NCI-H460 (cell line): Measurements from ENCODE around the gene MEAK7. TPM values are rescaled to one million over a fixed set of nuclear protein-coding genes. Genes with fewer than 3 reads are reported as not detected.
A peak's percentile ranks its signal among the peaks of the same experiment; 100 is the strongest.

ENCODE experiments used
- DNase-seq: peaks from one replicate; pipeline ENCODE4 v3.0.0-alpha.2; 2016; ENCODE audit warnings: low read depth; ENCODE audit errors: extremely low read depth
- total RNA-seq: library from RNA; depleted of rRNA; stranded (reverse); fragments of >200 nt; shearing (Covaris generic); gene quantifications from 2 replicates; pipeline ENCODE4 v1.2.3, GENCODE V29; 2014

MEAK7 gene
- total RNA-seq, 1 experiment from 2014 or later, result 9.5 TPM

DNA sequence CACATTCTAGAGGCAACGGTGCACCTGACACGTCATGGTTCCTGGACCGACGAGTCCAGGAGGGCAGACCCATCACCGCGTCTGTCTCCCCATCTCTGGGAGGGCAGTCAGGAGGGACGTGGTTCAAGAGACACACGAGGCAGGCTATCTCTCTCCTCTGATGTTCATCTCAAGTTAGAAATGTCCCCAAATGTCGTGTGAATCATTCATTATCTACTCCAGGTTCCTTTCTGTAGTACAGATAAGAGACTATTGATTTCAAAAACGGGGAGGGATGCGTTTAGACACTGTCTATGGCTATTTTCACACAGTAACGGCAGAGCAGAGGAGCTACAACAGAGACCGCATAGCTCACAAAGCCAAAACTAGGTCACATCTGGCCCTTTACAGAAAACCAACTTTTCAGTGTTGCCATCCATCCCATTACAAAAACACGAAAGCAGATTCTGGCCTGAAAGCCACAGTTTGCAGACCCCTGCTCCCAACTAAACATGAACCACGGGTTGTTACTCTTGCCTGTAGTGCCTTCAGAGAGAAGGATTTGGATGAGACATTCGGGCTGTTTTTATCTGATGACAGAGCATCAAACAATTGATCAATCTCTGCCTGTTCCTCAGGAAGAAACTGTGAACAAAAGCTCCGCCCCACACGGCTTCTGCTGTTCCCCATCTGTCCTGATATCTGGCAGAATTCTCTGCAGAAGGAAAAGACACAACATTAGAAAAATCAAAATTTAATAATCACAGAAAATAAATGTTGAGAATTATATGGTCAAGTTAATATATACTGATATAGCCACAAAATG lies 6.8 kb downstream of the MEAK7 start:
- DNase-seq, result no peak

DNA sequence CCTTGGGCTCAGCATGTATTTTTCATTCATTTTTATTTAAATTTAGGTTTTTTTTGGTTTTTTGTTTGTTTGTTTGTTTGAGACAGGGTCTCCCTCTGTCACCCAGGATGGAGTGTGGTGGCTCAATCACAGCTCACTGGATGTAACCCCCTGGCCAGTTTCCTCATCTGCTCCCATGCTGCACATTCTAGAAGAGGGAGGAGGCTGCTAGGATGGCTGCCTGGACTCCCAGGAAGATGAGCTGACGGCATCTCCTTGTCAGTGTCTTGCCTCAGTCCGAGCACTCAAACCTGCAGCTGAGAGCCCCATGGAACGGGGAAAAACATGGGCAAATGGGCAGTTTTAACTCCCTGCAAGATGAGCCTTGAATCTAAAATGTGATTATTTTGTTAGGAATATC lies 7.5 kb downstream of the MEAK7 start:
- no peak for DNase-seq

DNA sequence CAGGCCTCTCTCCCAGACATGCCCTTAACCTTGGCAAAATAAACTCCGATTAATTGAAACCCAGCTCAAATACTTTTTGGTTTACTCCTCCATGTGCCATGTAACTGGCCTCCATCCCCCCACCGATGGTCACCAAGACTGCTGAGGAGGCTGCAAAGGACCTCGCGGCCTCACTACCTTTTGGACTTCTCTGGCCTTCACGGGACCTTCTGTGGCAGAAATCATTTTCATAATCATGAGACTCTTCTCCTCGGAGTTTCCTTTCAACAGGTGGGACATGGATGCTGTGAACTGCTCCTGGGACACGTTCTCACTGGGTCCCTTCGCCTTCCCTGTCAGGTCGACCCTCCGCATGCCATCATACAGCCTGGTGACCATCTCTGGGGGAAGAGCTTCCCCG lies 9.0 kb downstream of the MEAK7 start:
- DNase-seq, result no peak

DNA sequence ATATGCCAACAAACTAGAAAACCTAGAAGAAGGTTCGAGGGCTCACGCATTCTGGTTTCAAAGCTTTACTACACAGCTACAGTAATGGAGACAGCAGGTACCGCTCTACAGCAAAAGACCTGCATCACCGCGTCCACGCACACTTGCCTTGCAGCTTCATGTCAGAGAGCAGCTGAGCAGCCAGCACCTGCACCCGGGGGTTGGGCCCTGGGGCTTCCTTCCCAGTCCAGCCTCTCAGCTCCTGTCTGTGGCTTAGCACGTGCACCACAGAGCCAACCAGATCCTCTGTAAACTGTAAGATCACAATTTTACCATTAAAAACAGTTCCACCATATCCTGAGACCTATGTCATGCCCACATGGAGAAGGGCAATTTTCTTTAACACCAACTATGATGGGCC lies 15.3 kb downstream of the MEAK7 start:
- no peak for DNase-seq

DNA sequence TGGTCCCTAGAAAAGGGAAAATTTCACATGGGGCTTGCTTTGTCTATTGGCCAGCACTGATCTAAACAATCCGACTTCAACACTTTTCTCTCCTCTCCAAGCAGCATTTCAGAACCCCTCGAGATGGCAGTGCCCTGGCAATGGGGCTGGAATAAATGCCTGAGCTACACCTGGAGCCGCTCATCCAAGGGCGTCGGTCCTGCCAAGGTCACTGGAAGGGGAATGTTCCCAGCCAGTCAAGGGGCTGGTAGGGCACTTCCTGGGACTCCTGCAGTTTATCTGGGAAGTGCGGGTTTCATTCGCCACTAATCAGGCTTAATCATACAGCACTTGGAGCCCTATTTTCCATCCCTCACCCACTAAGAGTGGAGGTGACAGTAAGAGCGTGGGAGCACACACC lies 17.1 kb downstream of the MEAK7 start:
- no peak for DNase-seq

DNA sequence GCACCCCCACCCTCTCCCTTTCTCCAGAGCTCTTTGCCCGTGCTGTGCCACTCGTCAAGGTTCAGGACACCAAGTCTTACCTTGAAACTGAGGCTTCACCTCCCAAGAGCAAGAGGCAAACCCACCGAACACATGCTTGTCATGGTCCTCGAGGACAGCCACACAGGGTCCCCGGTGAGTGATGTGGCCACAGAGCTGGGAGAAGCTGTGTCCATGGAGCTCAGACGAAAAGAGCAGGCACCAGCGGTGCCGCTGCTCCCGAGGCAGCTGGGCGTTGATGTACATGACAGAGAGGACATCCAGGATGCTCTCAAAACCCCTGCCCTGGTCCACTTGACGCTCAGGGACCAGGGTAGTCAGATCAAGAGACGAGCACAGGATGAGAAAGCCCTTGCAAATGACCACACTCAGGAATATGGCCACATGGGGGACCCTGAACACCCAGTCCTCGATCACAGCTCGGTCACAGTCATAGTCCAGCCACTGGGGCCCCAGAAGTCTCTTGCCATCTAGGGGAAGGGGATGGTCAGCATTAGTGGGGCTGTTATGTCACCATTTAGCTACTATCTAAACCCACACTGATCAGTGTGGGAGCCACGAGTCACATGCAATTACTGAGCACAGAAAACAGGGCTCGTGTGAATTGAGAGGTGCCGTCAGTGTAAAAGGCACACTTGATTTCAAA lies 17.8 kb downstream of the MEAK7 start:
- DNase-seq, result no peak

DNA sequence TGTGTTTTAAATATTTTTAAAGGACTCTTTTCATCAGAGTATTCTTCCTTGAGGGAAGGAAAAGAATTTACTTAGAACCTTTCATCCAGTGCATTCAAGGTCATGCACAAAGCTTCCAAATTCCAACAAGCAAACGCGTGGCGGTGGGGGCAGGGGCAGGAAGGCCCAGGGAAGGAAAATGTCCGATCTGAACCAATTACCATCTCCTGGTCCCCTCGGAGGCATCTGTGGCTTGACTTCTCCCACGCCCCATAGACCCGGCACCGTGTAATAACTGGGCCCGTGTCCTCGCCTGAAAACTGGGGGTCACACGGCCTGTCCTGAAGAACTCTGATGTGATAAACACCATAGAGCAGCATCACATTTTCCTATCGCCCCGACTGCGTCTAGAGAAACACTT lies 18.3 kb downstream of the MEAK7 start:
- DNase-seq, result no peak

DNA sequence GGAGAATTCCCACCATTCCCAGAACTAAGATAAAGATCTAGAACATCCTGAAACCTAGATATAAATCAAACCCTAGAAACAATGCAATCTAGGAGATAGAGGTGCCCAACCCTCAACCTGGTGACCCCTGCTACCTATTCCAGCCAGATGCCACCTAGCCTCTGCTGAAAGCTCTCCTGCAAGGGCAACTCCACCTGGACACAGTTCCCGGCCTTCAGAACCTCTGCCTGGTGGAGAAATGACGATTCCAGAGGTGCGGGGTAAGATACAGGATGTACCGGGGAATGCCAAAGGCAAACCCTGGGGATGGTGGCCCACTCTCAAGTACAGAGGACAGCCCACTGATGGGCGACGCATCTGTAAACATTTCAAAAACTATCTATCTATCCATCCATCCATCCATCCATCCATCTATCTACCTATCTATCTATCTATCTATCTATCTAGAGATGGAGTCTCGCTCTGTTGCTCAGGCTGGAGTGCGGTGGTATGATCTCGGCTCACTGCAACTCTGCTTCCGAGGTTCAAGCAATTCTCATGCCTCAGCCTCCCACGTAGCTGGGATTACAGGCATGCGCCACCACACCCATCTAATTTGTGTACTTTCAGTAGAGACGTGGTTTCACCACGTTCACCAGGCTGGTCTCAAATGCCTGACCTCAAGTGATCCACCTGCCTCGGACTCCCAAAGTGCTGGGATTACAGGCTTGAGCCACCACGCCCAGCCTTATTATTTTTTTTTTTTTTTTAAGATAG lies 19.0 kb downstream of the MEAK7 start:
- no peak for DNase-seq

DNA sequence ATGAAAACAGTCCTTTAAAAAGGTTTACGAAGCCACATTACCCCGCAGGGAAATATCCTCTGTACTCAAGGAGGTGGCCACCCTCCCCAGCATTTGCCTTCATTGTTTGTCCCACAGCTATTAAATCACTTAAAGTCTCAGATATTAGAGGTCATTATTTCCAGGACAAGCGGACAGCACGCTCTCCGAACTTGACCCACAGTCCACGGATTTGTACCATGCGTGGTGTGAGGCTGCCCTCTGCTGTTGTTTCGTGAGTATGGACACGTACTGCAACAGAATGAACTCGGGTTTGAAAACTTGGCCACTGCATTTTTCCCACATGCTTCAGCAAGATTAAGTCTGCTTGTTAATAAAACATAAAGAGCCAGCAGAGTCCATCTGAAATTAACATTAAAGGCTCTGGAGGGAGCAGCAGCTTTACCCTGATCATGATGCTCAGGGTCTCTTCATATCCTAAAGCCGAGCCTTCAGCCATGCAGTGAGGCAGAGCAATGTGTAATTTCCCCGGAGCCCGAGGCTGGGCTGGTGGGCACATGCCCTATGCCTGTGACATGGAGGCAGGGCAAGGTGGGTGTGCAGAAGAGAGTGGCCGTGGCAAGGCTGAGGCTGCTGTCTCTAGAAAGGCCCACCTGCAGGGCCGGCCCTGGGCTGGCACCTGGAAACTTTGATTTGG lies 19.7 kb downstream of the MEAK7 start:
- peak; percentile 51 for DNase-seq

DNA sequence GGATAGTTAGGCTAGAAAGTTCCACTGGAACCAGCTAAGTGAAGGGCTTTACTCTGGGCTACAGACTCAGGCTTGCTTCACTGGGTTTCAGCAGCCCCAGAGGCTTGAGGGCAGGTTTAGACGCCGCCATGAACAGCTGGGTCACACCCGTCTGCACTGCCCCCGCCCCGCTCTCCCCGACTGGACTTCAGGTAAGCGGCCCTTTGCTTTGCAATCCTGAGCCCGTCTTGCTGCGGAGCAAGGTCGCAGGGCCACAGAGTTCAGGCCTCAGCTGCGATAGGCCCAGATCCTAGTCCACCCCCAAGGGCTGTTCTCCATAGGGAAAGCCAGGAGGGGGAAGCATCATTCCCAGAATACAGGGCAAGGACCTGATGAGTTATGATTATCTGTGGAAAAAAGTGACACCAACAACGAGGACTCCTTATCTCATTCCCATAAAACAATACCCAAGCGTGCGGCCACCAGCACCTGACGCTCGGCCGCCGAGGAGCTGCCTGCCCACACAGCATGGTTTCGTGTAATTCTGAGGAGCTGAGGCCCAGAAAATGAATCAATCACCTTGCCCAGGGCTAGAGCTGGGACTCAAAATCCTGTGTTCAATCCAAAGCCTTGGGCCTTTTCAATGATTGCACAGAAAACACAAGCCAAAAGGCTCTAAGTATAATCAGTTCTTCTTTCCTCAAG lies 20.4 kb downstream of the MEAK7 start:
- DNase-seq, result no peak

DNA sequence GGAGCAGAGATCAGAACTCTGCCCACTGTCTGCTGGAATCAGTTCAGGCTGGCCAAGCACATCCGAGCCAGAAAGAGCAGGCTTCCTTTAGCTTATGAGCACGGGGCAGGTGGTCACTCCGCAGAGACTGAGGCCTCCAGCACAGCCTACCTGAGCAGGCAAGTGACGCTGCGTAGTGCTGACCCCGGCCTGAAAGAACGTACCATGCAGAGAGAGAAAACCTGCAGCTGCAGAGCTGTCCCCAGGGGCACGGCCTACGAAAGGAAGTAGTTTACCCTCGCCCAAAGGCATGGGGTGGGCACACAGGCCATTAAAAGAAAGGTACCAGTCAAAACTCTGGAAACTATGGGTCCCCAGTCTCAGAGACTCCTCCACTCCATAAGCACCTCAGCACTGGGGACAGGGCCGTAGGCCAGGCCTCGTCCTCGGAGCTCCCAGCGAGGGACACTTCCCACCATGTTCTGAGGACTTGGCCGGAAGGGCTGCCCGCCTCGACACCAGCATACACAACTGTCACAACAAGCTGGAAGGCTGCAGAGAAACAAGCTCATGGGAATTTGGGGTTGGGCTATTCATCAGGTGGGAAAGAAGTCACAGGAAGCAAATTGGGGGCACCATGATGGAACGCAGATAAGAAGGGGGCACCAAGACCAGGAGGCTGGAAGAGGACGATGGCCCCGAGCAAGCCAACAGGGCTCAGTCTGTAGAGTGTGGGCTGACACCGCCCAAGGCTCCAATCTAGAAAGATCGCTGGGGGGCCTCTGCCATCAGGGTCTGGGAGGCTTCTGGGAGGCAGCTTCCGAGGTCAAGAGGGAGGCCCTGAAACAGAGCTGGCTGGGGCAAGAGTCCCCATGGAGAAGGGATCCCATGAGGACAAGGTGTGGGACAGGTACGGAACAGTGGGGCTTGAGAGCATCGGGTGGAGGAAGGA lies 21.2 kb downstream of the MEAK7 start:
- no peak for DNase-seq

DNA sequence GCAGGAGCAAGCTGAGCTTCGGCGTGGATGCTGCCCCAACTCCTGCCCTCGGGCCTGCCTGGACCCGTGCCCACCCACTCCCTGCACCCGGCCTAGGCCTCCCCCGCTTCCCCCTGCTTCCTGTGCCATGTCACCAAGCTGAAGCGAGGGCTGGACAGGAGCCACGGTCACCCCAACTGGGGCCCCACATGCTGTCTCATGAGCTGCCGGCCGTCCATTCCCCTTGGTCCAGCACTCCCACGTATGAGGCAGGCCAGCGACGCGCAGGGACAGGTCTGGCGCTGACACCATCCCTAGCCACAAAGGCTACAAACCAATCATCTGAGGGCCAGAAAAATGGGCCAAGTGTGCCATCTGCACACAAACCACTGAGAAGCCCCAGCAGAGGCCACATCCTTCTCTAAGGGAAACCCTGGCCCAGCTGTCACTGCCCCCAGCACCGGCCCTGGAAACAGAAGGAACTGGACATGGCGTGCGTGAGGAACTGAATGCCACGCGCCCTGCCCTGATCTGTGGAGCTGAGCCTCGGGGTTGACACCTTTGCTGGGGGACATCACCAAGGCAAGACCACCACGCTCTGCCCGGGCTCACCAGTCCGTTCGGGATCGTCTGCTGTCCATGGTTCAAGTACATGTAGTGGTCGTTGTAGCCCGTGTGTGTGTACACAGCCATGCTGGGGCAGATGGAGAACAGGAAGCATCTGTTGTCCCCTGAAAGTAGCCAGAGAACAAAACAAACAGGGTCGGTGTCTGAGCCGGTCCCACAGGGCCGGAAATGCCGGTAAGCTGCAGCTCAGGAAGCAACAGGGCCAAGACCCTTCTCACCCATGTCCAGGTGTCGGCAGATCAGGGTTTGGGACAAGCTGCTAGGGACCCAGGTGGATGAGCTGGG lies 22.2 kb downstream of the MEAK7 start:
- no peak for DNase-seq

DNA sequence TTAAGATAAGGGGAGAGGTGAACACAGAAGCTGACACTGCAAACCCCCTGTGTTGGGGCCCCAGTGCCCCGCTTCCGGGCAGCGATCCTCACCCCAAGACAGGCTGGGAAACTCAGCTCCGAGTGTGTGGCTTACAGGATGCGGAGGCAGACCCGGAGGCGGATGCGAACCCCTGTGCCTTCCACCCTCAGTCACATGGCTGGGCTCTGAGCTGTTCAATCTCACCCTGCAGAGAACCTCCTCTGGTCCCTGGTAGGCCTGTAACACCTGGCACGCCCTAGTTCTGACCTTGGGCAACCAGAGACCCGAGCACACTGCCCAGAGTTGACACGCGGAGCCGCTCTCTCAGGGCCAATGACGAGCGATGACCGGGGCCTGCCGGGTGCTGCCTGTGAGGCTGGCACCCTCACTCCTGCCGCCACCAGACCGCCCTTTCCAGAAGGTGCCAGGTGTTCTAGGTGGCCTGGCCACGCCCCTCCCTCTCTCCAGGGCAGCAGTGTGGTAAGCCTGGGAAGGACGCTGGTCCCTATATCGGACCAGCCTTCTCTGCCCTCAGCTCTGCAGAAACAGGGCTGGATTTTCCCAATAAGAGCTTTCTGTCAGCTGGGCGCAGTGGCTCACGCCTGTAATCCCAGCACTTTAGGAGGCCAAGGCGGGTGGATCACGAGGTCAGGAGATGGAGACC lies 23.3 kb downstream of the MEAK7 start:
- no peak for DNase-seq

DNA sequence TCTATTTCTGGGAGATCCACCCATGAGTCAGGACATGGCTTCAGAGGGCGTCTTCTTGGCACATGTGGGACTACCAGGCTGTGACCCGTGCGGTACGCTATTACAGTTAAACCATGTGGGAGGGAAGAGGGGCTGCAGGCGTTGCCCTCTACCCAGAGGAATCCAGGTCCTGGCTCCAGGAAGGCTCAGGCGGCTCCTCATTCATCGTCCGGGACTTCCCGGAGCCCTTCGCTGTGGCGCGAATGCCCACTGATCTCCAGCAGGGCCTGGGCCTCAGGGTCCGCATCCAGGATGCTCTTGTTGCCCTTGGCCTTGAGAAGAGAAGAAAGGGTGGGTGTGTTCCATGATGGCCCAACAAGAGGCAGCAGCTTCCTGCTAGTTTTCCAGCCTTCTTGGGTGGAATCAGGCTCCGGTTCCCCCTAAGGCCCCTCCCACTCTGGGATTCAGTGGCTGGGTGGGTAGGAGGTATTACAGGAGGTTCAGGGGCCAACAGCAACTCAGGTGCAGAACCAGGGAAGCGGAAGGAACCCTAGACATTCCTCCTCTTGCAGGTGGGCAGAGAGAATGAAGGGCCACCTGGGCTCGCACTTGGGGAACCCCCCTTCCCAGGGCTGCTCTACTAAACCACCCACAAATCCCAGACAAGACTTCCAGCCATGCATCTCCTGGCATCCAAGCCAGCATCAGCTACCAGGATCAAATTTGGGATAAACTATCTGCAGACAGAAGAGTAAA lies 24.6 kb downstream of the MEAK7 start:
- no peak for DNase-seq

DNA sequence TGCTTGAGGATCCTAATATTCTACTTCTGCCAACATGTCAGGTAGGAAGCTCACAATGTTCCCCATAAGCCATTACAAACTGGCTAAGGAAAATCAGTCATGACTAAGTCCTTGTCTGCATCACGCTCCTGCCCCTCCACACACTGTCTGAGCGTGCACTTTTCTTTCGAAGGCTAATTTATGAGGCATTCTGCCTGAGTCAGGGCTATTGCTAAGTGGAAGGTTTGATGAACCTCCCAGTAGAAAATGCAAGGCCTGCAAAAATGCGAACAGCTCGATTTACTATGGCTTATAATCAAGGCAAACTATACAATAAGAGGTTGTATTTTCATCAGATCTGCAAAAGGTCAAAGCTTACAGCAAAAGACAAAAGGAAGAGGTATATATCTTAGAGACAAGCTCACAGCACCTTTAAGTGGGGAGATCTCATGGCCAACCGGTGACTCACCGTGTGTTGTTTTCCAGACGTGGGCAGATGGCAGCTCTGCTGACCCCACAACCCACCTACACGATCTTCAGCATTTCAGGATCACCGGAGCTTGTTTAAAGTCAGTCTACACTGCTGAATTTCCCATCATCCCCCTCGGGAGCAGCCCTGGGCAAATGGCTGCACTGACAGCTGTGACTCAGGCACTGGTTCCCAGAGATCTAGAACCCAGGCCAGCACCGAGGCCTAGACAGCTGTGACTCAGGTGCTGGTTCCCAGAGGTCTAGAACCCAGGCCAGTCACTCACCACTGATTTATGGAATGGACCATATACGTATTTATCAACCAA lies 26.1 kb downstream of the MEAK7 start:
- DNase-seq, result no peak

DNA sequence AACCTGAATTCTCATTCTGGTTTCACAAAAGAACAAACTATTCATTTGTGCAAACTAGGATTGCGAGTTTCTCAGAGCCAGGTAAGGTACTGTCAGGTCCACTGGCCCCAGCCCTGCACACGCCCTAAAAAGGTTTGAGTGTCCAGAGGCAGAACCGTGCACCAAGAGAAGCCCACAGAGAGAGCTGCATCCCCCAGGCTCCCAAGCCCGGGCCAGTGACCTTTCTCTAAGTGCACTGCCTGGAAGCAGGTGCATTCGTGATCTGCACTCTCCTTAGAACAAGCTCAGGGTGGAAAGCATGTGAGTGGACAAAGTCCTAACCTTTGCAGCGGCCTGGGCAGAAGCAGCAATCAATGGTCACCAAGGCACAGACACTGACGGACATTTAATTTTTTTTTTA lies 26.8 kb downstream of the MEAK7 start:
- DNase-seq, result no peak
